ENCODE measurements around the gene ADGRL3.

The ADGRL3 gene

GRCh38 chr4:61405307-61405706 is 205.2 kb downstream of the ADGRL3 start:
- no peak overlapping the region for H3K27ac ChIP-seq
- no peaks in the 10 kb centered on the region for H4K20me1 ChIP-seq
- no peak for TF ChIP-seq Cebpa-rat (IDR thresholded peaks at IDR 0.05)
- no peaks in the 10 kb centered on the region for H3K27me3 ChIP-seq
- no peaks in the 10 kb centered on the region for H3K4me1 ChIP-seq
- no peak overlapping the region for H3K4me3 ChIP-seq
- no peaks in the 10 kb centered on the region for H3K9me3 ChIP-seq
- H3K9ac ChIP-seq: no peak overlapping the region
- no peaks in the 10 kb centered on the region for H3K36me3 ChIP-seq
- no peak overlapping the region for H3K4me2 ChIP-seq

DNA sequence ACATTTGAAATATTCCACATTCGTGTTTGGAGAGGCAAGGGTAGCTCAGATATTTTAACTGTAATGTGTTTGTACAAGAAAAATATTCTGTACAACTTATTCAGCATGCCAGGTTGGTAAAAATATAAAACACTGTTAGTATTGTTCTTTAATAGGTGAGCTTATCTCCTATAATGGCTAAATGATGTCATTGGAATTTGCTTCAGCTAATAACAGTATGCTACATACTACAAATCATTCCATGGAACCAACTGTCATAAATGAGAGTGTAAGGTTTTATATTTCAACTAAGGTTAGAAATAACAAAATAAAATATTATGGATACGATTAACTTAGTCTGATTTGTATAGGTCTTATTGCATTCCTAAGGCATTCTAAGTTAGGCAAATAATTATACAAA is 206.6 kb downstream of the ADGRL3 start:
- no peak for TF ChIP-seq Cebpa-rat (IDR thresholded peaks at IDR 0.05)
- H3K4me1 ChIP-seq: no peaks in the 10 kb centered on the region
- H3K27ac ChIP-seq: no peak overlapping the region
- no peaks in the 10 kb centered on the region for H4K20me1 ChIP-seq
- no peaks in the 10 kb centered on the region for H3K27me3 ChIP-seq
- H3K9ac ChIP-seq: no peak overlapping the region
- no peak overlapping the region for H3K4me2 ChIP-seq
- no peak overlapping the region for H3K4me3 ChIP-seq
- no peaks in the 10 kb centered on the region for H3K9me3 ChIP-seq
- H3K36me3 ChIP-seq: no peaks in the 10 kb centered on the region

GRCh38 chr4:61407642-61408618 is 207.8 kb downstream of the ADGRL3 start:
- Histone ChIP-seq H3K36me3 (no peaks in the 10 kb centered on the region), H4K20me1 (no peaks in the 10 kb centered on the region), H3K4me3 (no peak overlapping the region), H3K27ac (no peak overlapping the region), H3K9me3 (no peaks in the 10 kb centered on the region), H3K4me2 (no peak overlapping the region), H3K4me1 (no peaks in the 10 kb centered on the region), H3K27me3 (no peaks in the 10 kb centered on the region), H3K9ac (no peak overlapping the region)
- no peak for TF ChIP-seq Cebpa-rat (IDR thresholded peaks at IDR 0.05)

DNA sequence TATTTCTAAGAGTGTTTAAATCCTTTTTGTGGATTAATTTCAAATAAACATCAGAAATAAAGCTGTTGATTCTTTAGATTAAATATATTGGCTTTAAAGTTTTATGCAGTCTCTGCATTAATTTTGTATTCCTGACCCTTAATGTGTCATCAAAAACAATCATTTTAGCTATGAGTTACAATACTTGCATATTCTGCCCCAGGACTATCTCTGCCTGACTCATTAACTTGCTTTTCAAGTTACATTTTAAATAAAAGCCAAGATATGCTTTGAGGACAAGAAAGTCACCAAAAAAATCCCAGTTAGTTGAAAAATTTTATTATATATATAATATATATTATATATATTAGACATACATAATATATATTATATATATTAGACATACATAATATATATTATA is 208.7 kb downstream of the ADGRL3 start:
- no peaks in the 10 kb centered on the region for H3K4me1 ChIP-seq
- no peaks in the 10 kb centered on the region for H3K36me3 ChIP-seq
- H3K4me3 ChIP-seq: no peak overlapping the region
- TF ChIP-seq Cebpa-rat (IDR thresholded peaks at IDR 0.05): no peak
- H3K27me3 ChIP-seq: no peaks in the 10 kb centered on the region
- no peaks in the 10 kb centered on the region for H4K20me1 ChIP-seq
- no peaks in the 10 kb centered on the region for H3K9me3 ChIP-seq
- no peak overlapping the region for H3K4me2 ChIP-seq
- no peak overlapping the region for H3K27ac ChIP-seq
- H3K9ac ChIP-seq: no peak overlapping the region

GRCh38 chr4:61411241-61411640 is 211.1 kb downstream of the ADGRL3 start:
- H3K9ac ChIP-seq: no peak overlapping the region
- H3K27ac ChIP-seq: no peak overlapping the region
- H3K9me3 ChIP-seq: no peaks in the 10 kb centered on the region
- no peak for TF ChIP-seq Cebpa-rat (IDR thresholded peaks at IDR 0.05)
- no peak overlapping the region for H3K4me2 ChIP-seq
- no peak overlapping the region for H3K4me3 ChIP-seq
- no peaks in the 10 kb centered on the region for H4K20me1 ChIP-seq
- no peaks in the 10 kb centered on the region for H3K27me3 ChIP-seq
- H3K4me1 ChIP-seq: no peaks in the 10 kb centered on the region
- H3K36me3 ChIP-seq: no peaks in the 10 kb centered on the region

DNA sequence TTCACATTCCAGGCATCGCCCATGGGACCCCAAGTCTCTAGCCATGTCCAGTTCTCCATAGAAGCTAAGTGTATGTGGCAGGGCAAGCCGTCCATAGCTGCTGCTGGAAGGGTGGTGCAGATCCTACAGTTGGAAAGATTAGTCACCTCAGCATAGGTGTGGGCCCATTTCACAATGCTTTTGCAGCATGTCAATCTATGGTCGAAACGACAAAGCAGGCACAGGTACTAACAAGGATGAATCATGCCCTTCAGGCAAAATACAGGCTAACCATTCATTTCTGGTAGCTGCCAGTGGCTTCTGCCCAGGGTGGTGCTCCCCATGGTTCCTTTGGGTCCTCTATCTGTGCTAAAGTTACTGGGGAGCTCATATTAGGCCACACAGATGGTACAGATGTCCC is 225.2 kb downstream of the ADGRL3 start:
- H3K4me2 ChIP-seq: no peak overlapping the region
- 0 out of 2 replicates have a peak, but pooled peaks cover 10% of the 10 kb centered on the region for H3K9me3 ChIP-seq
- no peaks in the 10 kb centered on the region for H4K20me1 ChIP-seq
- no peaks in the 10 kb centered on the region for H3K27me3 ChIP-seq
- no peak overlapping the region for H3K27ac ChIP-seq
- H3K4me1 ChIP-seq: no peaks in the 10 kb centered on the region
- H3K36me3 ChIP-seq: no peaks in the 10 kb centered on the region
- H3K9ac ChIP-seq: no peak overlapping the region
- no peak for TF ChIP-seq Cebpa-rat (IDR thresholded peaks at IDR 0.05)
- H3K4me3 ChIP-seq: no peak overlapping the region

DNA sequence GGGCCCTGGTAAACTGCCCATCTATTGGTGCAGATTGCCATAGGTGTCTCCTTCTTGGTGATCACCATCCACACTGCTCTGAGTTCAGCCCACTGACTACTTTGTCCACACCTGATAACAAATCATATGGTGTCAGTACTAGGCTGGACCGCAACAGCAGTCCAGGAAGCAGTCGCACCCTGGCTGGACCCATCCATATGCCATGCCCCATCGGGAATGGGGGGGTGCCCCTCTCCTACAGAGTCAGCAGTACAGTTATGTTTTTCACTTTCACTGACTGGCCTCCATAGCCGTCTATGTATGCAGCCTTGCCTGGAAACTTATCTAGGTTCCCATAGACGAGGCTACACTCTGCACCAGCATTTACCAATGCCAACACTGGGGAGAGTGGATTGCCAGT is 226.1 kb downstream of the ADGRL3 start:
- Histone ChIP-seq H3K9ac (no peak overlapping the region), H3K4me3 (no peak overlapping the region), H3K4me2 (no peak overlapping the region), H3K27ac (no peak overlapping the region), H3K9me3 (0 out of 2 replicates have a peak, but pooled peaks cover 10% of the 10 kb centered on the region), H3K4me1 (no peaks in the 10 kb centered on the region), H3K36me3 (no peaks in the 10 kb centered on the region), H4K20me1 (no peaks in the 10 kb centered on the region), H3K27me3 (no peaks in the 10 kb centered on the region)
- no peak for TF ChIP-seq Cebpa-rat (IDR thresholded peaks at IDR 0.05)

DNA sequence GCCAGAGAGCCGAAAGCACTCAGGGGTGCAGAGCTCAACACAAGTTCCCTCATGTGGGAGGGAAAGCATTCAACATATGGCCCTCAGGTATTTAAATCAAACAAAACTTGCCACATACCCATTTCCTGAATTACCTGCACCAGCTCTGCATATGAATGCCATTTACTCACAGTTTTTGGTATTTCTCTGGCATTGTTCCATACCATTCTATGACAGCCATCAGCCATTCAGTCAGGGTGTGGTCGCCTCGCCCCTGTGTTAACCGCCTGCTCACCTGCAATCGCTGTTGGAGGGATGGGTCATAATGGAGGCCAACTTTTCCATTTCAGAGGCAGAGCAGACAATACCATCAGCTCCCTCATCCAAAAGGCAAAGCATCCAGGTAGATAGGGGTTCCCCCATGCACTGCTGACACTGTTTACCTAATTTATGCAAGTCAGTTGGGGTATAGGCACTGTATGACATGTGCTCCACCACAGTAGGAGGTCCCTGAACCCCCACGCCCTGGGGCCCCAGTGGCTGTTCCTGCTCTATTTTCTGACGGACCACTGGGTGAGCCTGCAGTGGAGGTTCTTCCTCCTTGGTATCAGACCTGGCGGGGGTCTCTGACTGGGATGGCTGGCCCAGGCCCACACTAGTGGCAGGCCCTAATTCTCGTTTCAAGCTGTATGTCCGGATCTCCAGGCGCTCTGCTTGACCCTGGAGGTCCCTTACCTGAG is 227.1 kb downstream of the ADGRL3 start:
- Histone ChIP-seq H3K4me3 (no peak overlapping the region), H3K9ac (no peak overlapping the region), H3K36me3 (no peaks in the 10 kb centered on the region), H4K20me1 (no peaks in the 10 kb centered on the region), H3K9me3 (0 out of 2 replicates have a peak, but pooled peaks cover 10% of the 10 kb centered on the region), H3K27me3 (no peaks in the 10 kb centered on the region), H3K4me1 (no peaks in the 10 kb centered on the region), H3K4me2 (no peak overlapping the region), H3K27ac (no peak overlapping the region)
- TF ChIP-seq Cebpa-rat (IDR thresholded peaks at IDR 0.05): no peak

DNA sequence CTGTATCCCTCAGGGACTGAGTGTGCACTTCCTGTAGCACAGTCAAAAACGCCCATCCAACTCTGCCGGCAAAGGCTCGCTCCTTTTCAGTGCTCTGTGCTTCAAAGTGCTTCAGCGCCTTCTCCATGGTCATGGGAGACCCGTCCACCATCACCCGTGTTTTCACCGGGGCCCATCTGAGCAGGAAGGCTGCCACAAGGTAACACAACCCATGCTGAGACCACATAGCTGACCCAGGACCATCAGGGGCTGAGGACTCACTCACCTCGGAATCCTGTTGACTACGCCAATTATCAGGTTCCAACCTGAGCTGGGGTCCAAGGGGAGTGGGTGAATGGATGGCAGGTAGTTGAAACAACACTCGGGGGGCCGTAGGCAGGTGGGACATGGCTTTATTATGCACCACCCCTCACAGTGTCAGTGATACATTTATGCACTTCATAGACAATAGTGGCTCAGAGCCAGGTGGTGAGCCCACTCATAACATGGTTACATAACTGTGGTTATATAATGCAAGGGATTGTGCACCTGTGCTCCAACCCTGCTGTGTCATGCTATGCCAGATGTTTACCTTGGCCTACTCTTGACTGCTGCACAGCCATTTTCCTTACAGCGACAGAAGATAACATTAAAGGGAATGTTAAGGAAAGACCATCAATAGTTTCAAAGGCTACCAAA is 227.8 kb downstream of the ADGRL3 start:
- no peak for TF ChIP-seq Cebpa-rat (IDR thresholded peaks at IDR 0.05)
- no peak overlapping the region for H3K27ac ChIP-seq
- H3K4me2 ChIP-seq: no peak overlapping the region
- no peak overlapping the region for H3K4me3 ChIP-seq
- 0 out of 2 replicates have a peak, but pooled peaks cover 10% of the 10 kb centered on the region for H3K9me3 ChIP-seq
- no peak overlapping the region for H3K9ac ChIP-seq
- no peaks in the 10 kb centered on the region for H3K27me3 ChIP-seq
- H3K4me1 ChIP-seq: no peaks in the 10 kb centered on the region
- no peaks in the 10 kb centered on the region for H4K20me1 ChIP-seq
- no peaks in the 10 kb centered on the region for H3K36me3 ChIP-seq

All from BLaER1 (cell line).